Amniotic stem cell (primary cell): ENCODE results near the gene TFB2M.
"Not testable (repeated sequence)": the region's sequence is repeated elsewhere in the genome, so short reads cannot be mapped to it uniquely, and the experiment has no call there.

ENCODE experiments used
- DNase-seq: peaks from one replicate; lab custom pipeline; 2025; lab: John Stamatoyannopoulos, UW

TFB2M gene, protein sequence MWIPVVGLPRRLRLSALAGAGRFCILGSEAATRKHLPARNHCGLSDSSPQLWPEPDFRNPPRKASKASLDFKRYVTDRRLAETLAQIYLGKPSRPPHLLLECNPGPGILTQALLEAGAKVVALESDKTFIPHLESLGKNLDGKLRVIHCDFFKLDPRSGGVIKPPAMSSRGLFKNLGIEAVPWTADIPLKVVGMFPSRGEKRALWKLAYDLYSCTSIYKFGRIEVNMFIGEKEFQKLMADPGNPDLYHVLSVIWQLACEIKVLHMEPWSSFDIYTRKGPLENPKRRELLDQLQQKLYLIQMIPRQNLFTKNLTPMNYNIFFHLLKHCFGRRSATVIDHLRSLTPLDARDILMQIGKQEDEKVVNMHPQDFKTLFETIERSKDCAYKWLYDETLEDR

GRCh38 chr1:246566128-246566812 is at the start of gene TFB2M, which contains the start of gene CNST:
Gene TFB2M, minus strand, starts transcription at chr1:246566261. Its CDS starts 123 bp downstream, at chr1:246566138.
Gene CNST, plus strand, starts transcription at chr1:246566456. Its CDS starts 25,107 bp downstream, at chr1:246591563.
- peak; percentile 96 for DNase-seq

- DNase-seq: no peak
Measured at GRCh38 chr1:246613096-246613758, 47.2 kb upstream of the TFB2M start.

DNA sequence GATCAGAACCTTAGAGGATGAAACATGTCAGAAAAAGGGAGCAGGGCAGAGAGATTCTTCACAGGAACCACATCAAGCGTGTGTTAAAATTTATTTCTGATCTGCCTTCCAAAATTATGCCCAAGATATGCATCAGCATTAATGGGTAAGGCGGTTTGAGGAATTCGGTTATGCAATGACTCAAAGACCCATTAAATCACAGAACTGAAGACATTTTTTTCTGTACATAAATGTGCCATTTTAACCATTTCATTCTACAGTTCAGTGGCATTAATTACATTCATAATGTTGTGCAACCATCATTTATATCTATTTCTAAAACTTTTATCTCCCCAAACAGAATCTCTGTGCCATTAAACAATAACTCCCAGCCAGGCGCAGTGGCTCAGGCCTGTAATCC is 43.6 kb upstream of the TFB2M start:
- DNase-seq: no peak

DNA sequence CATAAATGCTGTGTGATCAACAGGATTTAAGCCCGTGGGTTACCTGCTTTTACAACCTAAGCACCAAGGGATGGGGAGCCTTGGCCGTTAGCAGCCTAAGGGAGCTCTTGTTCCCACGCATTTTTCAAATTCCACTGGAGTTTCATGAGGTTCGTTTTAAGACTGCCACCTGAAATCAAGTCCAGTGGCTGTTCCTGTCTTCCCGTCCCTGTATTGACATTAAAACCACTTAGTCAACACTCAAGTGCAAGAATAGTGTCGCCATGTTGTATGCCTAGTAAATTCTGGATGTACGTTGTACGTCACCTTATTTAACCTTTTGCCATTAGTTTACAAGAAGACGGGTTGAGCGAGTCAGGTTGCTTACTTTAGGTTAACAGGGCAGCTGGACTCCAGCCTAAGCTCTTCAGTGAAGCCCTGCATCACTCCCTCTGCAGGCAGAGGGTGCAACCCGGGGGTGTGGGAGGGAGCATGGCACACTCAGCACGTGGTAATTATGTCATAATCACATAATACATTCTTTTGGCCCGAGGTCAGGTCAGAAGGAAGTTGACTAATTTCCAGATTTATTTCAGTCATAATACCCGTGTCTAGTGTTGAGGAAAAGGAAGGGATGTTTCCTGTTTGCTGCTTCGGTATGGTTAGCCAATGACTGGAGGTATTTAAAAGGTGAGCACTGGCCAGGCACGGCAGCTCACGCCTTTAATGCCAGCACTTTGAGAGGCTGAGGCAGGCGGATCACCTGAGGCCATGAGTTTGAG is 42.7 kb upstream of the TFB2M start:
- peak; percentile 27 for DNase-seq

GRCh38 chr1:246607462-246607861 is 41.4 kb upstream of the TFB2M start:
- no peak for DNase-seq

DNA sequence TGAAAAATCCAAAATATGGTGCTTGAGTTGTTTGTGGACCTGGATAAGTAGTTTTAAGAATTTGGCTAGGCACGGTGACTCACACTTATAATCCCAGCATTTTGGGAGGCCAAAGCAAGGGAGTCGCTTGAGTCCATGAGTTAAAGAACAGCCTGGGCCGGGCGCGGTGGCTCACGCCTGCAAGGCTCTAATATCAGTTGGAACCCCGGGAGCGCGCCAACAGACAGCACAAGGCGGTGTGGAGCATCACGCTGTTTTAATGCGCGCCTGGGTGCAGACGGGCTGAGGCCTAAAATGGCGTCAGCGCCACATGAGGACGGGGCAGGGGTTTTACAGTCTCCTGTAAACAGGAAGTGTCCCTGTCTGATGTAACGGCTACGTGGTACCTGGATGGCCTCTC is 39.2 kb upstream of the TFB2M start:
- not testable (repeated sequence) for DNase-seq

GRCh38 chr1:246602194-246602593 is 36.1 kb upstream of the TFB2M start:
- DNase-seq: no peak

- no peak for DNase-seq
Measured at GRCh38 chr1:246600579-246600978, 34.5 kb upstream of the TFB2M start.

DNA sequence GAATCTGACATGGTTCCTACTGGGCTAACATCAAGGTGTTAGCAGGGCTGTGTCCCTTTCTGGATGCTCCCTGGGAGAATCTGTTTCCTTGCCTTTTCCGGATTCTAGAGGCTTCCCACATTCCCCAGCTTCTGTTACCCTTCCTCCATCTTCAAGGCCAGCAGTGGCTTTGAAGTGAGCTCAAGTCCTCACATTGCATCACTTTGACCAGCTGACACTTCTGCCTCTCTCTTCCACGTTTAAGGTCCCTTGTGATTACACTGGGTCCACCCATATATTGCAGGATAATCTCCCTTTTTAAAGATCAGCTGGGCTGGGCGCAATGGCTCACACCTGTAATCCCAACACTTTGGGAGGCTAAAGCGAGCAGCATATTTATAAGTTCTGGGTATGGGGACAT is 33.3 kb upstream of the TFB2M start:
- DNase-seq: no peak

GRCh38 chr1:246597971-246598370 is 31.9 kb upstream of the TFB2M start:
- DNase-seq: no peak

GRCh38 chr1:246597340-246597739 is 31.3 kb upstream of the TFB2M start:
- no peak for DNase-seq

GRCh38 chr1:246595146-246595545 is 29.1 kb upstream of the TFB2M start:
- DNase-seq: no peak

- peak; percentile 82 for DNase-seq
Measured at GRCh38 chr1:246592695-246593094, 26.6 kb upstream of the TFB2M start.

GRCh38 chr1:246591958-246592357 is 25.9 kb upstream of the TFB2M start:
- no peak for DNase-seq

DNA sequence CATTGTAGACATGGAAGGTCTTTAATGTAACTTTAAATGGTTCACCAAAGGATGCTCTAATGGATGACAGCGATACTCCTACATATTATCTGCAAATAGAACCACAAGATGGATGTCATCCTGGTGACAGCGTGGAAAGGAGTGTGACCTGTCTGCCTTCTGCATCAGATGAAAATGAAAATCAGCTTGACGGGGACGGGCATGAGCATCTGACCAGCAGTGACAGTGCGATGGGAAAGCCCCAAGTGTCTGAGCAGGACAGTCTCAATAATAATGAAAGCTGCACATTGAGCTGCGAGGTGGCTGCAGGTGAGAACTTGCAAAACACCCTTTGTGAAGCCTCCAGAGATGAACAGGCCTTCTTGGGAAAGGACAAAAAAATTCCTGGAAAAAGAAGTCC is 25.4 kb upstream of the TFB2M start:
- DNase-seq: no peak

- DNase-seq: no peak
Measured at GRCh38 chr1:246591047-246591446, 25.0 kb upstream of the TFB2M start.

GRCh38 chr1:246589919-246590318 is 23.9 kb upstream of the TFB2M start:
- DNase-seq: not testable (repeated sequence)

DNA sequence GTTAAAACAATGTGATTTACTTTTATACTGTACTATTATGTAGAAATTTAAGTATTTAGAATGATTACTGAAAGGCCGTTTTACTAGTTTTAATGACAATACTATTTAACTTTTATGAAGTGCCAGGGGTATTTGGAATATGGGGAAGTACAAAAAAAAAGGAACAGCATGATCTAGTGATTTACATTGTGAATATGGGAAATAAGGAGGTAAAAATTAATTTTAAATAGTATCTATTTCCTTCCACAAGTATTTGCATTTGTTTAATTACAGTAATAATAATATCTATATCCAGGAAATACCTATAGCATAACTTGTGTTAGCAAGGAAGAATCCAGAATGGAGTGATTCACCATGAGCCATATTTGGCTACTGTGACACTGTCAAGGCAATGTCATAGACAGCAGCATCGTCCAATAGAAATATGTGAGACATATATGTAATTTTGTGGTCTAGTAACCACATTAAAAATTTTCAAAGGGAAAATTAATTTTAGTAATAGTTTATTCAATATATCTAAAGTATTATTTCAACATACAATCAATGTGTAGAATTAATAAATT is 22.2 kb upstream of the TFB2M start:
- DNase-seq: peak; percentile 8

DNA sequence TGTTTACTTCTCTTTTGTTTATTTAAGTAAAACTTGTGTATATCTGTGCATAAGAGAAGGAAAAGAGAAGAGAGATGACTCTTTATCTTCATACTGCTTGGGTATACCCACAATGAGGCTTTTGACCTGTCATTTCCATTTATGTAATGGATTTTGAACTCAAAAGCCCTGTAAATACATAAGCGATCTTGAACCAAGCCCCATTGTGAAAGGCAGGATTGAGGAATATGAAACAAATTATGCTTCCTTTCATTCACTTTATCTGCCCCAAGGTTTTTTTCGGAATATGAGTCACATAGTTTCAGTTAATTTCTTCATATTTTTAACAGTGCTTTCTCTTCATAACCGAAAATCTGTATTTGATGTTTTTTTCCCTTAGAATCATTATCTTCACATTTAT is 21.5 kb upstream of the TFB2M start:
- DNase-seq: peak; percentile 19

GRCh38 chr1:246587032-246587431 is 21.0 kb upstream of the TFB2M start:
- DNase-seq: no peak

GRCh38 chr1:246583448-246584185 is 17.6 kb upstream of the TFB2M start:
- DNase-seq: no peak
